ENCODE measurements around the gene TLR3. TPM values are rescaled to one million over a fixed set of nuclear protein-coding genes. Genes with fewer than 3 reads are reported as not detected.
A peak's percentile ranks its signal among the peaks of the same experiment; 100 is the strongest.

The TLR3 gene
- total and polyA plus RNA-seq, 10 of the 15 experiments (the other 5 are each of a cell fraction or from before 2014, with no cell fraction given) = under 0.01 to 0.05 (median 0.03) TPM; not detected in 7

GRCh38 chr4:186134257-186134656, 65.3 kb downstream of the TLR3 start (continued):
- TF ChIP-seq ZBTB40 (IDR thresholded peaks at IDR 0.05; ENCODE audit: borderline replicate concordance) (no peak), CBFB (IDR thresholded peaks at IDR 0.05; ENCODE audit: low read depth) (no peak), NFIC (IDR thresholded peaks at IDR 0.05; ENCODE audit: low read depth, low read length) (peak; percentile 52; the same call in 1 of the 2 replicates), ZSCAN29 (IDR thresholded peaks at IDR 0.05) (no peak), SKIL (IDR thresholded peaks at IDR 0.05; ENCODE audit: low read depth, poor library complexity, severe bottlenecking) (peak; percentile 81), NR2C2 (IDR thresholded peaks at IDR 0.05; ENCODE audit: borderline replicate concordance, control insufficient read depth, insufficient read length, low read depth) (no peak), ZNF384 (IDR thresholded peaks at IDR 0.05; ENCODE audit: borderline replicate concordance, low read depth, low read length) (no peak; the same call in 1 of the 2 replicates), E2F8 (IDR thresholded peaks at IDR 0.05; ENCODE audit: low read depth, partially characterized antibody) (no peak), CEBPB (IDR thresholded peaks at IDR 0.05; ENCODE audit: borderline replicate concordance in 1 of 2, low read depth in 2 of 2, low read length in 2 of 2) (no peak), ATF7 (IDR thresholded peaks at IDR 0.05; ENCODE audit: low read depth) (no peak), ZNF622 (IDR thresholded peaks at IDR 0.05) (no peak), NBN (IDR thresholded peaks at IDR 0.05) (no peak), GABPA (IDR thresholded peaks at IDR 0.05; ENCODE audit: low read depth) (0 out of 2 replicates have a peak, but pooled peaks have one; percentile 31), RELA (IDR thresholded peaks at IDR 0.05; ENCODE audit: borderline replicate concordance, partially characterized antibody) (no peak), WRNIP1 (IDR thresholded peaks at IDR 0.05; ENCODE audit: borderline replicate concordance, low read depth, low read length) (no peak), MTA3 (IDR thresholded peaks at IDR 0.05; ENCODE audit: borderline replicate concordance, low read length) (peak; percentile 28; the same call in 1 of the 2 replicates), BMI1 (IDR thresholded peaks at IDR 0.05; ENCODE audit: borderline replicate concordance) (no peak), SREBF1 (IDR thresholded peaks at IDR 0.05; ENCODE audit: low read length) (no peak), SUZ12 (IDR thresholded peaks at IDR 0.05; ENCODE audit: unreplicated experiment) (no peak)
